ENCODE data around the gene ANKRD44.

ANKRD44 gene

GRCh38 chr2:197134206-197134605 is 176.4 kb downstream of the ANKRD44 start:
- TF ChIP-seq REST (IDR thresholded peaks at IDR 0.05; ENCODE audit: insufficient read depth in 1 of 2, low read depth in 2 of 2, low read length in 2 of 2): no peak
- TF ChIP-seq TAF1 (IDR thresholded peaks at IDR 0.05; ENCODE audit: borderline replicate concordance, insufficient read depth, low read length): no peak
- no peak for TF ChIP-seq POLR2AphosphoS5 (IDR thresholded peaks at IDR 0.05; ENCODE audit: low read depth, low read length)
- TF ChIP-seq SIN3A (IDR thresholded peaks at IDR 0.05; ENCODE audit: borderline replicate concordance, insufficient read depth, low read length): no peak
- TF ChIP-seq FOXP2 (optimal IDR thresholded peaks at IDR 0.05; ENCODE audit: borderline replicate concordance, extremely low read depth, extremely low read length, insufficient read depth): no peak

- TF ChIP-seq SIN3A (IDR thresholded peaks at IDR 0.05; ENCODE audit: borderline replicate concordance, insufficient read depth, low read length) (no peak), POLR2AphosphoS5 (IDR thresholded peaks at IDR 0.05; ENCODE audit: low read depth, low read length) (no peak), FOXP2 (optimal IDR thresholded peaks at IDR 0.05; ENCODE audit: borderline replicate concordance, extremely low read depth, extremely low read length, insufficient read depth) (no peak), TAF1 (IDR thresholded peaks at IDR 0.05; ENCODE audit: borderline replicate concordance, insufficient read depth, low read length) (no peak), REST (IDR thresholded peaks at IDR 0.05; ENCODE audit: insufficient read depth in 1 of 2, low read depth in 2 of 2, low read length in 2 of 2) (no peak)
Measured at GRCh38 chr2:197131558-197131855, 179.1 kb downstream of the ANKRD44 start.

DNA sequence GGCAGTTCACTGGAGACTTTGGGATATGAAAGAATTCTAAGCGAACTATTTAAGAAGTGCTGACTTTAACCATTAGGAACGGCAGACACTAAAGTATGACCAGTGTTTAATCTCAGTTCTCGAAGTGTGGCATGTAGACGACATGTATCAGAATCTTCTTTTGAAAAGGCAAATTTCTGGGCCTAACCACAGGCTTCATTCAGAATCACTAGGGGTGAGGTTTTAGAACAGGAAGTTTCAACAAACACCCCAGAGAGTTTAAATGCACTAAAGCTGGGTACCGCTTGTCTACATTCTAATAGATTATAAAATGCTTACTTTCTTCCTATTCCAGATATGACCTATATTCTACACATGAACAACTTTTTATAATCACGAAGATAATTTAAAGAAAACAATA is 180.3 kb downstream of the ANKRD44 start:
- TF ChIP-seq FOXP2 (optimal IDR thresholded peaks at IDR 0.05; ENCODE audit: borderline replicate concordance, extremely low read depth, extremely low read length, insufficient read depth) (no peak), SIN3A (IDR thresholded peaks at IDR 0.05; ENCODE audit: borderline replicate concordance, insufficient read depth, low read length) (no peak), REST (IDR thresholded peaks at IDR 0.05; ENCODE audit: insufficient read depth in 1 of 2, low read depth in 2 of 2, low read length in 2 of 2) (no peak), POLR2AphosphoS5 (IDR thresholded peaks at IDR 0.05; ENCODE audit: low read depth, low read length) (no peak), TAF1 (IDR thresholded peaks at IDR 0.05; ENCODE audit: borderline replicate concordance, insufficient read depth, low read length) (no peak)

DNA sequence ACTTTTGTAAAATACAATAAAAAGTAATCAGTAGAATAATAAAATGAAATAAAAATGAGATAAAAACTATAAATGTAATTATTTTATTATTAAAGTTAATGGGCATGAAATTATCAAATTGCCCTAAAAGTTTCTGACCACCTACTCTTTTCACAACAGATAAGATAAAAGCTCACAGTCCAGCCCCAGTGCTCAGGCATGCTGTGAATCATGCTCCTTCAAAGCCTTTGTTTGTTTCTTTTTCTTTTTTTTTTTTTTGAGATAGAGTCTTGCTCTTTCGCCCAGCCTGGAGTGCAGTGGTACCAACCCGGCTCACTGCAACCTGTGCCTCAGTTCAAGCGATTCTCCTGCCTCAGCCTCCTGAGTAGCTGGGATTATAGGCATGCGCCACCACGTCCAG is 181.7 kb downstream of the ANKRD44 start:
- no peak for TF ChIP-seq REST (IDR thresholded peaks at IDR 0.05; ENCODE audit: insufficient read depth in 1 of 2, low read depth in 2 of 2, low read length in 2 of 2)
- no peak for TF ChIP-seq POLR2AphosphoS5 (IDR thresholded peaks at IDR 0.05; ENCODE audit: low read depth, low read length)
- TF ChIP-seq FOXP2 (optimal IDR thresholded peaks at IDR 0.05; ENCODE audit: borderline replicate concordance, extremely low read depth, extremely low read length, insufficient read depth): no peak
- no peak for TF ChIP-seq TAF1 (IDR thresholded peaks at IDR 0.05; ENCODE audit: borderline replicate concordance, insufficient read depth, low read length)
- TF ChIP-seq SIN3A (IDR thresholded peaks at IDR 0.05; ENCODE audit: borderline replicate concordance, insufficient read depth, low read length): no peak

GRCh38 chr2:197128126-197128525 is 182.5 kb downstream of the ANKRD44 start:
- TF ChIP-seq POLR2AphosphoS5 (IDR thresholded peaks at IDR 0.05; ENCODE audit: low read depth, low read length) (no peak), SIN3A (IDR thresholded peaks at IDR 0.05; ENCODE audit: borderline replicate concordance, insufficient read depth, low read length) (no peak), REST (IDR thresholded peaks at IDR 0.05; ENCODE audit: insufficient read depth in 1 of 2, low read depth in 2 of 2, low read length in 2 of 2) (no peak), TAF1 (IDR thresholded peaks at IDR 0.05; ENCODE audit: borderline replicate concordance, insufficient read depth, low read length) (no peak), FOXP2 (optimal IDR thresholded peaks at IDR 0.05; ENCODE audit: borderline replicate concordance, extremely low read depth, extremely low read length, insufficient read depth) (no peak)

Measured in PFSK-1 (cell line).